Lower lobe of right lung (tissue), 2 donors: ENCODE data around the gene TMEM200B. TPM values are rescaled to one million over a fixed set of nuclear protein-coding genes. Genes with fewer than 3 reads are reported as not detected.
"Not testable (repeated sequence)": the region's sequence is repeated elsewhere in the genome, so short reads cannot be mapped to it uniquely, and the experiment has no call there.

ENCODE experiments used
- ATAC-seq, 2 donors: fragments of 200-7000 bp; cut with Tn5 transposase; one replicate each; pipeline ENCODE4 v1.9.1; 2020 to 2022; ENCODE audit warnings: mild to moderate bottlenecking in 2 of 2, moderate library complexity in 2 of 2
- DNase-seq: peaks from one replicate; pipeline ENCODE4 v3.0.0-alpha.2; 2020
- H3K27ac ChIP-seq: fragments of 200-600 bp; one replicate; pipeline ENCODE4 v1.8.0; 2022
- H3K27me3 ChIP-seq: fragments of 200-600 bp; one replicate; pipeline ENCODE4 v1.8.0; 2022; ENCODE audit warnings: low read depth
- H3K36me3 ChIP-seq: fragments of 200-600 bp; one replicate; pipeline ENCODE4 v1.8.0; 2022; ENCODE audit warnings: mild to moderate bottlenecking
- H3K4me1 ChIP-seq: fragments of 200-600 bp; one replicate; pipeline ENCODE4 v1.8.0; 2022
- H3K4me3 ChIP-seq: fragments of 200-600 bp; one replicate; pipeline ENCODE4 v1.8.0; 2022; ENCODE audit warnings: mild to moderate bottlenecking
- H3K9me3 ChIP-seq: fragments of 200-600 bp; one replicate; pipeline ENCODE4 v1.8.0; 2022
- CTCF ChIP-seq: fragments of 200-600 bp; IDR thresholded peaks from one replicate; pipeline ENCODE4 v1.8.0; 2022; ENCODE audit warnings: antibody characterized with exemption, mild to moderate bottlenecking
- intact Hi-C: fragments of 100-400 bp; cut with DNase I; formaldehyde crosslinking; loops from one replicate; pipeline ENCODE4 v1.11.0; 2022
- total RNA-seq: library from RNA; stranded (reverse); fragmentation: NEBNext Ultra II Directional; extraction: Animal tissue kit (Norgen Biotek cat#: 25700); gene quantifications from one replicate; pipeline ENCODE4 v1.2.1, GENCODE V29; 2021
- donor health status: DM: no; HTN: yes; CAD: no; lungs with severe emphysema.

Gene TMEM200B
- total RNA-seq, 1 donor from 2014 or later, result 4.3 TPM

- H3K4me3 ChIP-seq, result peak overlapping the region; percentile 19
- H3K27me3 ChIP-seq, result no peaks in the 10 kb centered on the region
- H3K9me3 ChIP-seq, result no peaks in the 10 kb centered on the region
- TF ChIP-seq CTCF, result no peak
- DNase-seq (no peak), ATAC-seq (peak in 1 of 2 donors; percentile 13)
- no peaks in the 10 kb centered on the region for H3K36me3 ChIP-seq
- no peak overlapping the region for H3K27ac ChIP-seq
- intact Hi-C loops, result no loop called here
- H3K4me1 ChIP-seq, result peaks cover 8% of the 10 kb centered on the region
Measured at GRCh38 chr1:29134695-29135028, 11.0 kb upstream of the TMEM200B start.

DNA sequence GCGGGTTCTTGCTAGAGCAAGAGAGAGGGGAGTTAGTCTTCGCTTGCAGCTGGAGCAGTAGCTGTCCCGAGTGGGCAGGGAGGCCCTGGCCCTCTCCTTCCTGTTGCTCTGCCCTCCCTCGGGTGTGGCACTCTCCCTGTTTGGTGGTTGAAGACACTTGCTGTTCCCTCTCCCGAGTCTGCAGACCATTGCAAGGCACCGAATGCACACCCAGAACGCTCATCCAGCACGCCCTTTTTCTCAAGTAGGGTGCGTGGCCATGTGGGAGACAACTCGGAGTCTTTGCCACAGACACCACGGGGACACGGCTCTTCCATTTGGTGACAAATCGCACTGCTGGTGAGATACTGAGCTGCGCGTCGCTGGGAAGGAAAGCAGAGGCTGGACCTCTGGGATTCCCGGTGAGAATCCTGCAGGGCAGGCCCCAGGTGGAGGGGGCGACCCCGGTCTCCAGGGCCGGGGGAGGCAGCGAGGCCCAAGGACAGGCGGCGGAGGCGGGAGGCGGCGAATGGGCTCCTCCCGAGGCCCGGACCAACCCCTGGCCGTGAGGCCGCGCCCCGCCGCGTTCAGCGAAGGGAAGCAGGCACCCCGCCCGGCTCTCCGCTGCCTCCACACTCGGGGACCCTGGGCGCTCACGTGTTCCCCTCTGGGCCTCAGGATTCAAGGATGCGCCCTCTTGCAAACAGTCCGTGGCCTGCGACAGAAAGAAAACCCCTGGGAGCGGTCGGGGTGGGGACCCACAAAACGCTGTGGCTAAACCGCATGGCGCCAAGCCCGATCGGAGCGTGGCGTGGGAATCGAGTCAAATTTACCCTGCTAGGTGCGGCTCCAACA lies 10.4 kb upstream of the TMEM200B start:
- Histone ChIP-seq H3K4me3 (peak overlapping the region; percentile 19), H3K9me3 (no peaks in the 10 kb centered on the region), H3K36me3 (no peaks in the 10 kb centered on the region), H3K27me3 (no peaks in the 10 kb centered on the region), H3K27ac (no peak overlapping the region), H3K4me1 (peaks cover 8% of the 10 kb centered on the region)
- intact Hi-C loops, result no loop called here
- DNase-seq (no peak), ATAC-seq (peak; percentile 40 to 49)
- no peak for TF ChIP-seq CTCF

DNA sequence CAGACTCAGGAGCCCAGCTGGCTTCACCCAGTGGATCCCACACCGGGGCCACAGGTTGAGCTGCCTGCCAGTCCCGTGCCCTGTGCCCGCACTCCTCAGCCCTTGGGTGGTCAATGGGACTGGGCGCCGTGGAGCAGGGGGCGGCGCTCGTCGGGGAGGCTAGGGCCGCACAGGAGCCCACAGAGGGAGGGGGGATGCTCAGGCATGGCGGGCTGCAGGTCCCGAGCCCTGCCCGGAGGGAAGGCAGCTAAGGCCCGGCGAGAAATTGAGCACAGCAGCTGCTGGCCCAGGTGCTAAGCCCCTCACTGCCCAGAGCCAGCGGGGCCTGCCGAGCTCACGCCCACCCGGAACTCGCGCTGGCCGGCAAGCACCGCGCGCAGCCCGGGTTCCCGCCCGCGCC lies 7.4 kb upstream of the TMEM200B start:
- H3K9me3 ChIP-seq, H3K27ac ChIP-seq, DNase-seq, H3K27me3 ChIP-seq, H3K4me1 ChIP-seq, ATAC-seq, intact Hi-C loops, H3K4me3 ChIP-seq, H3K36me3 ChIP-seq: not testable (repeated sequence)

- Histone ChIP-seq H3K9me3 (no peaks in the 10 kb centered on the region), H3K4me3 (no peak overlapping the region), H3K36me3 (no peaks in the 10 kb centered on the region), H3K4me1 (peaks cover 14% of the 10 kb centered on the region), H3K27ac (no peak overlapping the region), H3K27me3 (peaks cover 8% of the 10 kb centered on the region)
- no peak for TF ChIP-seq CTCF
- DNase-seq, result no peak
- no peak for ATAC-seq
- intact Hi-C loops, result no loop called here
Measured at GRCh38 chr1:29129916-29130315, 6.2 kb upstream of the TMEM200B start.

DNA sequence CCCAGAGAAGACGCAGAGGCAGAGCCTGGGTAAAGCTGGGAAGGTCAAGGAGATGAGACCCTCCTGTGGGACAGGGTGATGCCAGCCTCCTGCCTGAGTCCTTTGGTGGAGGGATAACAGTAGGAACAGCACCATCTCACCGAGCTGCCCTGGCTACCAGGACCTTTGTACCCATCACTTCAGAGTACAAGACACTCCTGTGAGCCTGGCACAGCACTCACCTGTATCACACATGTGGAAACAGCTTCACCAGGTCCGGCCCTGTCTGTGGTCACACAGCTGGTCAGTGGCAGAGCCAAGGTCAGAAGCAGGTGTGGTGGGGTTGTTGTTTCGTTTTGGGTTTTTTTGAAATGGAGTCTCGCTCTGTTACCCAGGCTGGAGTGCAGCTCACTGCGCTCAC lies 5.0 kb upstream of the TMEM200B start:
- no peak for ATAC-seq
- no peaks in the 10 kb centered on the region for H3K36me3 ChIP-seq
- intact Hi-C loops, result no loop called here
- no peak overlapping the region for H3K4me3 ChIP-seq
- no peak overlapping the region for H3K27ac ChIP-seq
- DNase-seq, result no peak
- no peaks in the 10 kb centered on the region for H3K9me3 ChIP-seq
- peaks cover 13% of the 10 kb centered on the region for H3K4me1 ChIP-seq
- no peak for TF ChIP-seq CTCF
- peaks cover 18% of the 10 kb centered on the region for H3K27me3 ChIP-seq

DNA sequence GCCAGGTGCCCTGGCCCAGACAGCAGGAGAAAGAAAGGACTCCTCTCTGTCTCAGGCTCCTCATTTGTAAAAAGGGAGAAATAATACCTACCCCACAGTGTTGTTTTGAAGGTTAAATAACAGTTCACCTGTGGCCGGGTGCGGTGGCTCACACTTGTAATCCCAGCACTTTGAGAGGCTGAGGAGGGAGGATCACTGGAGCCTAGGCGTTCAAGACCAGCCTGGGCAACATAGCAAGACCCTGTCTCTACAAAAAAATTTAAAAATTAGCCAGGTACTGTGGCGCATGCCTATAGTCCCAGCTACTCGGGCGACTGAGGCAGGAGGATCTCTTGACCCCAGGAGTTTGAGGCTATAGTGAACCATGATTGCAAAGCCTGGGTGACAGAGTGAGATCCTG lies 2.5 kb upstream of the TMEM200B start:
- no peak overlapping the region for H3K27ac ChIP-seq
- TF ChIP-seq CTCF, result no peak
- H3K9me3 ChIP-seq, result no peaks in the 10 kb centered on the region
- peaks cover 39% of the 10 kb centered on the region for H3K27me3 ChIP-seq
- peaks cover 27% of the 10 kb centered on the region for H3K4me1 ChIP-seq
- H3K4me3 ChIP-seq, result no peak overlapping the region
- H3K36me3 ChIP-seq, result no peaks in the 10 kb centered on the region
- DNase-seq (peak; percentile 0), ATAC-seq (no peak)
- intact Hi-C loops, result no loop called here
